ENCODE measurements around the gene INPP5D. TPM values are rescaled to one million over a fixed set of nuclear protein-coding genes. Genes with fewer than 3 reads are reported as not detected.

Gene INPP5D
- total RNA-seq, 1 donor from 2014 or later = 61.2 TPM

DNA sequence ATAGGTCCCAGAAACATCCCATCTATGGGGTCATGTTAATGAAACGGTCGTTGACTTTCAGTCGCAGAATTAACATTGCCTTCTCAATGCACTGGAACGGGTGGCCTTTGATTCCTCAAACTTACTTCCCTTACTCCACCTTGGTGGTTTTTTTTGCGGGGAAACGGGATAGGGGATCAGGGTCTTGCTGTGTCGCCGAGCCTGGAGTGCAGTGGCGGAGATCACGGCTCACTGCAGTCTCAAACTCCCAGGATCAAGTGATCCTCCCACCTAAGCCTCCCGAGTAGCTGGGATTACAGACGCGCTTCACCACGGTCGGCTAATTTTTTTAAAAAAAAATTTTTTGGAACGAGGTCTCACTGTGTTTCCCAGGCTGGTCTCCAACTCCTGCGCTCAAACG lies 192.1 kb downstream of the INPP5D start:
- H3K4me1 Mint-ChIP-seq (ENCODE audit: low read depth) = peaks cover 64% of the 10 kb centered on the region
- H3K36me3 Mint-ChIP-seq (ENCODE audit: low read depth) = peaks cover 28% of the 10 kb centered on the region
- H3K4me3 Mint-ChIP-seq = peak overlapping the region; percentile 93
- intact Hi-C loops (cut with micrococcal nuclease) = loop anchor here (1.0 to 10.0 kb wide), 8 partner anchors 16 to 1470 kb away; partner anchors contain the start of genes GIGYF2, HJURP and PDE6D
- no peaks in the 10 kb centered on the region for H3K27me3 Mint-ChIP-seq (ENCODE audit: insufficient read depth)
- H3K9me3 Mint-ChIP-seq = no peaks in the 10 kb centered on the region
- DNase-seq (ENCODE audit: low spot score) = no peak
- H3K27ac Mint-ChIP-seq = peak overlapping the region; percentile 94

DNA sequence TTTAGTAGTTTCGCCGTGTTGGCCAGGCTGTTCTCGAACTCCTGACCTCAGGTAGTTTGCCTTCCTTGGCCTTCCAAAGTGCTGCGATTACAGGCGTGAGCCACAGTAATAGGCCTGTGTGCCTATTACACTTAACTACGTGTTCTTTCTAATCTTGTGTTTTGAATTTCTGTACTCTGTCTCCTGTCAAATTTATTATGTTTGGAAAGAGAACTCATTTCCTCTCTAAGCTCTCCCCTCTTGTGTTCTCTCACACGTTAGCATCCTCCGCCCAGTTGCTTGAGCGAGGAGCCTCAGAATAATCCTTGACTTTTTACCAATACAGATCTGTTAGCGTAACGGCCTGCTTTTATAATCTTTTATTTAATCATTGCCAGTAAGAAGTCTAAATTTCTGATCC lies 195.0 kb downstream of the INPP5D start:
- Mint-ChIP-seq H3K4me1 (ENCODE audit: low read depth) (peaks cover 67% of the 10 kb centered on the region), H3K9me3 (no peaks in the 10 kb centered on the region), H3K27ac (peak overlapping the region; percentile 55), H3K4me3 (peak overlapping the region; percentile 16), H3K27me3 (ENCODE audit: insufficient read depth) (no peaks in the 10 kb centered on the region), H3K36me3 (ENCODE audit: low read depth) (peaks cover 50% of the 10 kb centered on the region)
- DNase-seq (ENCODE audit: low spot score) = no peak
- intact Hi-C loops (cut with micrococcal nuclease) = loop anchor here (10.0 kb wide), 1 partner anchor 600 kb away; the partner anchor contains the start of gene HJURP

DNA sequence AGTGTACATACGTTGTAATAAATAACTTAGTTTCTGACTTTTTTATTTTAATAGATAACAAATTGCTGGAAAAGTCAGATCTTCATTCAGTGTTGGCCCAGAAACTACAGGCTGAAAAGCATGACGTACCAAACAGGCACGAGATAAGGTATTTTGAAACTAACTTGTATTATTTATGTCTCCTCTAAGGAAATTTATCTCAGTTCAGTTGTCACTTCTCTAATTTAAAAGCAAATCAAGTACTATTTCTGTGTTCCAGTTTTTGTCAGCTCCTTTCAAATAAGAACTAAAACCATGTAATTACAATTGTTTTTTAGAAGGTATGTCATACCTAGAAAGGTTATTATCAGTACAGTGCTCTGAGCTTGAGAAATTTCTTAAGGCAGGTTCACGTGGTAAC lies 195.9 kb downstream of the INPP5D start:
- no peak for DNase-seq (ENCODE audit: low spot score)
- no peak overlapping the region for H3K4me3 Mint-ChIP-seq
- peaks cover 62% of the 10 kb centered on the region for H3K4me1 Mint-ChIP-seq (ENCODE audit: low read depth)
- H3K27me3 Mint-ChIP-seq (ENCODE audit: insufficient read depth) = no peaks in the 10 kb centered on the region
- intact Hi-C loops (cut with micrococcal nuclease) = loop anchor here (10.0 kb wide), 1 partner anchor 599 kb away; the partner anchor contains the start of gene HJURP
- H3K27ac Mint-ChIP-seq = no peak overlapping the region
- H3K36me3 Mint-ChIP-seq (ENCODE audit: low read depth) = peaks cover 51% of the 10 kb centered on the region
- H3K9me3 Mint-ChIP-seq = no peaks in the 10 kb centered on the region

Other genes starting within 250 kb of the INPP5D start
- gene SNORC, start 190.1 kb upstream of the INPP5D start, total RNA-seq = 0.98 and 1.8 TPM in 2 replicates
- gene NGEF, start 47.1 kb upstream of the INPP5D start, total RNA-seq = 0.21 TPM in 1 of 2 replicates, not detected in the other
- gene NEU2, start 27.7 kb upstream of the INPP5D start, total RNA-seq = not detected in 2 replicates
- gene ATG16L1, start 191.3 kb downstream of the INPP5D start, total RNA-seq = 42.4 and 42.7 TPM in 2 replicates
- gene SAG, start 247.5 kb downstream of the INPP5D start, total RNA-seq = 0.08 and 0.32 TPM in 2 replicates